ENCODE data around the gene UNK.

DNA sequence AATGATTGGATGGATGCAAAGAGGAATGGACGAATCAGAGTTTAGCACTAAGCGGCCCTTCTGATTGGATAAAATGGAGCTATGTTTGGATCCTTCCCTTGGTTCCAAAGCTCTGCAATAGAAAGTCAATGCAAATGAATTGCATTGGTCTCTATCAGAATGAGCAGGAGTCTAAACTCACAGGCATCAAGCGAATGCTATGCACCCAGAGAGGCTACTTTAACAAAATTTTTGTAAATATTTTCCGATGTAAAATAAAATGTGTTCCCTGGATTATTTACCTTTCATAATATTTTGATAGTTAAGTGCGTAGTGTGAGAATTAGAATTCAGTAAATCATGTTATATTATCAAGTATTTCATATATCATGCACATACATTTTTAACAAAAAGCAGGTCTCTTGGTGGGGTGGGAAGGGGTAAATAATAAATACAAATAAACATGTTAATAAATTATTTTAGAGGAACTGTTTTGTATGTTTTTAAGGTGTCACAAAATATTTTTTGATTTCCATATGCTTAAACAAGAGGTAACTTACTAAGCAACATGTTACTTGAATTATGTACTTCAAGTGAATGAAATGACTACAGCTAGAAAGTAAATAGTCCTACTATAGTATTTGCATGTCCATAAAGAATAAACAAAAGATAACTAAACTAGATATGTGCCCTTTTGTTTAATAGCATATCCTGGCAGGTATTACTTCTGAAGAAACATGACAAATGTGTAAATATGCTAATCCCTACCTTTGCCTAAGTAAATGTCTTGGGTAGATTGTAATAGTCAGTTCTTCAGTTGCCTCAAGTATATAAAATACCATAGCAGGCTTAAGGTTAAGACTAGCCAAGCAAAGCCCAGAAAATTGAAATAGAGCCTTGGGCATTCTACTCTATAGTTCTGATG, 4.4 kb upstream of the UNK start:
- TF ChIP-seq, protein P1, sequence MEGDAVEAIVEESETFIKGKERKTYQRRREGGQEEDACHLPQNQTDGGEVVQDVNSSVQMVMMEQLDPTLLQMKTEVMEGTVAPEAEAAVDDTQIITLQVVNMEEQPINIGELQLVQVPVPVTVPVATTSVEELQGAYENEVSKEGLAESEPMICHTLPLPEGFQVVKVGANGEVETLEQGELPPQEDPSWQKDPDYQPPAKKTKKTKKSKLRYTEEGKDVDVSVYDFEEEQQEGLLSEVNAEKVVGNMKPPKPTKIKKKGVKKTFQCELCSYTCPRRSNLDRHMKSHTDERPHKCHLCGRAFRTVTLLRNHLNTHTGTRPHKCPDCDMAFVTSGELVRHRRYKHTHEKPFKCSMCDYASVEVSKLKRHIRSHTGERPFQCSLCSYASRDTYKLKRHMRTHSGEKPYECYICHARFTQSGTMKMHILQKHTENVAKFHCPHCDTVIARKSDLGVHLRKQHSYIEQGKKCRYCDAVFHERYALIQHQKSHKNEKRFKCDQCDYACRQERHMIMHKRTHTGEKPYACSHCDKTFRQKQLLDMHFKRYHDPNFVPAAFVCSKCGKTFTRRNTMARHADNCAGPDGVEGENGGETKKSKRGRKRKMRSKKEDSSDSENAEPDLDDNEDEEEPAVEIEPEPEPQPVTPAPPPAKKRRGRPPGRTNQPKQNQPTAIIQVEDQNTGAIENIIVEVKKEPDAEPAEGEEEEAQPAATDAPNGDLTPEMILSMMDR (IDR thresholded peaks at IDR 0.05; ENCODE audit: low read depth, low read length) = no peak
- no peak for TF ChIP-seq EZH2phosphoT487 (IDR thresholded peaks at IDR 0.05; ENCODE audit: low read depth)

Measured in OCI-LY3 (cell line).